ENCODE results near the gene C3orf49. TPM values are rescaled to one million over a fixed set of nuclear protein-coding genes. Genes with fewer than 3 reads are reported as not detected.

Gene C3orf49
- total RNA-seq, 4 donors from 2014 or later, result not detected

DNA sequence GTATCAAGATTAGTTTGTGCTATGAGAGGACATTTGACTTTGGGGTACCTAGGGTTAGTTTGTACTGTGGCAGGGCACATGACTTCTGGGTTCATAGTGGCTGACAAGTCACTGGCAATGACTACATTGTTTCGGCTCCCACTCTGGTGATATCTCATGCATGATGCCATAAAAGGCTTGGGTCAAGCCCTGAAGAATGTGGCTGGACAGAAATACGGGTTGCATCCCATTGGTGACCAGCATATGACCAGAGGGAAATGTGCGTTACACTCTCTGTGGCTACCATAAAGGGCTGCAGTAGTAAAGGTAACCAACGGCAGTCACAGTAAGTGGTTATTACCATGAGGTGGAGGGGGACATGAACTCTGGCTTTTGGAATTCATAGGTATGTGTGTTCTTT is 26.1 kb downstream of the C3orf49 start:
- no peak overlapping the region for H3K27ac ChIP-seq (replicated peaks in 1 of 4)
- no peak for DNase-seq (ENCODE audit: extremely low spot score)
- no peak overlapping the region for H3K4me3 ChIP-seq
- no peaks in the 10 kb centered on the region for H3K4me1 ChIP-seq
- no peaks in the 10 kb centered on the region for H3K27me3 ChIP-seq
- WGBS, result 94% methylated on average over 3 of the region's 4 CpGs
- H3K36me3 ChIP-seq, result no peaks in the 10 kb centered on the region
- intact Hi-C loops (cut with DNase I), result no loop called here
- TF ChIP-seq EP300 (IDR thresholded peaks at IDR 0.05) (no peak), POLR2A (IDR thresholded peaks at IDR 0.05; ENCODE audit: low read depth) (no peak), POLR2AphosphoS5 (IDR thresholded peaks at IDR 0.05) (no peak)
- TF ChIP-seq, protein P1, sequence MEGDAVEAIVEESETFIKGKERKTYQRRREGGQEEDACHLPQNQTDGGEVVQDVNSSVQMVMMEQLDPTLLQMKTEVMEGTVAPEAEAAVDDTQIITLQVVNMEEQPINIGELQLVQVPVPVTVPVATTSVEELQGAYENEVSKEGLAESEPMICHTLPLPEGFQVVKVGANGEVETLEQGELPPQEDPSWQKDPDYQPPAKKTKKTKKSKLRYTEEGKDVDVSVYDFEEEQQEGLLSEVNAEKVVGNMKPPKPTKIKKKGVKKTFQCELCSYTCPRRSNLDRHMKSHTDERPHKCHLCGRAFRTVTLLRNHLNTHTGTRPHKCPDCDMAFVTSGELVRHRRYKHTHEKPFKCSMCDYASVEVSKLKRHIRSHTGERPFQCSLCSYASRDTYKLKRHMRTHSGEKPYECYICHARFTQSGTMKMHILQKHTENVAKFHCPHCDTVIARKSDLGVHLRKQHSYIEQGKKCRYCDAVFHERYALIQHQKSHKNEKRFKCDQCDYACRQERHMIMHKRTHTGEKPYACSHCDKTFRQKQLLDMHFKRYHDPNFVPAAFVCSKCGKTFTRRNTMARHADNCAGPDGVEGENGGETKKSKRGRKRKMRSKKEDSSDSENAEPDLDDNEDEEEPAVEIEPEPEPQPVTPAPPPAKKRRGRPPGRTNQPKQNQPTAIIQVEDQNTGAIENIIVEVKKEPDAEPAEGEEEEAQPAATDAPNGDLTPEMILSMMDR (IDR thresholded peaks at IDR 0.05), result no peak
- H3K9me3 ChIP-seq, result no peaks in the 10 kb centered on the region

DNA sequence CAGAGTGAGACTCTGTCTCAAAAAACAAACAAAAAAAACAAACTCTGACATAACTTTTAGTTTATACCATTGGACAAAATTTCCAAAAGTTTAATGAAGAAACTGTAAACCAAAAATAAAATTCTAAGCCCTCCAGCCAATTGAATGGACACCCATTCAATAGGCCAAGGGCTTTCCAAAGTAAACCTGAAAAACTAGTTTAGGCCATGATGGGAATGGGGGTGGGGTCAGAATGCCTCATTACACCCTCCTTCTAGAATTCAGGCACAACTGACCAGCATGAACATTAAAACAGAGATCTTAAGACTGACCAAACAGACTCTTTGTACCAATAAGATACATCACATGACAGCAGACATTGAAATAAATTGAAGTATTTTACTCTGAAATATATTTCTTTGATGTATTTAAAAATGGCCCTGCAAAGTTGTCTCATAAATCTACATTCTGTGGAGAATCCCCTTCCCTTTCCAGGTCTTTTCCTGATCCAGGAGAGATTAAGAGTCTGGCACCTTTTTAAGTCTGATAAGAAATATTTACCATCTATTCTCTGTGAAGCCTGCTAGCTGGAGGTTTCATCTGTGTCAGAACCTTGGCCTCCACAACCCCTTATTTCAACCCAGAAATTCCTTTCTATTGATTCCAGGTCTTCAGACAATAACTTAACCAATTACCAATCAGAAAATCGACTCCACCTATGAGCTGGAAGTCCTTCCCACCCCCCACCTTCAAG is 28.8 kb downstream of the C3orf49 start:
- H3K27ac ChIP-seq (replicated peaks in 1 of 4), result no peak overlapping the region
- no peaks in the 10 kb centered on the region for H3K27me3 ChIP-seq
- H3K36me3 ChIP-seq, result no peaks in the 10 kb centered on the region
- no peaks in the 10 kb centered on the region for H3K4me1 ChIP-seq
- WGBS, result 77% methylated on average over 1 of the region's 1 CpG
- no peaks in the 10 kb centered on the region for H3K9me3 ChIP-seq
- no peak for DNase-seq (ENCODE audit: extremely low spot score)
- intact Hi-C loops (cut with DNase I), result no loop called here
- no peak overlapping the region for H3K4me3 ChIP-seq
- TF ChIP-seq, protein P1 (IDR thresholded peaks at IDR 0.05), result no peak
- no peak for TF ChIP-seq POLR2AphosphoS5 (IDR thresholded peaks at IDR 0.05)
- no peak for TF ChIP-seq POLR2A (IDR thresholded peaks at IDR 0.05; ENCODE audit: low read depth)
- no peak for TF ChIP-seq EP300 (IDR thresholded peaks at IDR 0.05)

DNA sequence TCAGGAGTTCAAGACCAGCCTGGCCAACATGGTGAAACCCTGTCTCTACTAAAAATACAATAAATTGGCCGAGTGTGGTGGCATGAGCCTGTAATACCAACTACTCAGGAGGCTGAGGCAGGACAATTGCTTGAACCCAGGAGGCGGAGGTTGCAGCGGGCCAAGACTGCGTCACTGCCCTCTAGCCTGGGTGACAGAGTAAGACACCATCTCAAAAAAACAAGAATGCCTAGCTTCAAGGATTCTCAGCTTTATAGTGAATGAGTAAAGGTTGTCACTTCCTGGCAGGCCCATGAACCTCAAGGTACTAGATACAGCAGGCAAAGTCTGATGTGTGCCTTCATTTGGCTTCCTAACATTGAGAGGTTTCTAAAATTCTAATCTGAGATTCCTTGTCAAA is 30.1 kb downstream of the C3orf49 start:
- no peaks in the 10 kb centered on the region for H3K36me3 ChIP-seq
- no peaks in the 10 kb centered on the region for H3K4me1 ChIP-seq
- H3K27ac ChIP-seq (replicated peaks in 1 of 4), result no peak overlapping the region
- no peaks in the 10 kb centered on the region for H3K27me3 ChIP-seq
- no peak overlapping the region for H3K4me3 ChIP-seq
- TF ChIP-seq POLR2AphosphoS5 (IDR thresholded peaks at IDR 0.05) (no peak), EP300 (IDR thresholded peaks at IDR 0.05) (no peak), POLR2A (IDR thresholded peaks at IDR 0.05; ENCODE audit: low read depth) (no peak)
- TF ChIP-seq, protein P1 (IDR thresholded peaks at IDR 0.05), result no peak
- H3K9me3 ChIP-seq, result no peaks in the 10 kb centered on the region
- WGBS, result 86% methylated on average over 1 of the region's 4 CpGs
- intact Hi-C loops (cut with DNase I), result no loop called here
- no peak for DNase-seq (ENCODE audit: extremely low spot score)

DNA sequence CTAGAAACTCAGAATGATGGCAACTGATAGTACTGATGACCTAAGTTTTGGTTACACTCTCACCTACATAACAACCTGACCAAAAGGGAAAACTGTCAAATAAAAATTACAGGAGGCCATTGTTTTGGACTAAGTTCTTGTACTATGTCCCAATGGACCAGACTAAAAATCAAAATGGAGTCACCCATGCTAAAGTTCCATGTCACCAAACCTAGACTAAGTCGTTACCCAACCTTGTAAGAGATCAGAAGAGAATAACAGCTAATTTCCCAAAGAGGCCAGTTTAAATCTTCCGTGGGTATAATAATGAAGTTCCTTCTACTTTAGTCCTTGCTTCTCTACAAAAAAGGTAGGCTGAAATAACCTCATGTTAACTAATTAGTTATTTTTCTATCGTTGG is 32.2 kb downstream of the C3orf49 start:
- DNase-seq (ENCODE audit: extremely low spot score), result no peak
- Histone ChIP-seq H3K27ac (replicated peaks in 1 of 4) (no peak overlapping the region), H3K36me3 (no peaks in the 10 kb centered on the region), H3K4me3 (no peak overlapping the region), H3K4me1 (peaks cover 0 to 6% (median 2%) of the 10 kb centered on the region in 4 donors), H3K9me3 (no peaks in the 10 kb centered on the region), H3K27me3 (no peaks in the 10 kb centered on the region)
- TF ChIP-seq EP300 (IDR thresholded peaks at IDR 0.05) (no peak), POLR2AphosphoS5 (IDR thresholded peaks at IDR 0.05) (no peak), POLR2A (IDR thresholded peaks at IDR 0.05; ENCODE audit: low read depth) (no peak)
- TF ChIP-seq, protein P1 (IDR thresholded peaks at IDR 0.05), result no peak
- 100% methylated on average over 3 of the region's 3 CpGs for WGBS
- intact Hi-C loops (cut with DNase I), result no loop called here

DNA sequence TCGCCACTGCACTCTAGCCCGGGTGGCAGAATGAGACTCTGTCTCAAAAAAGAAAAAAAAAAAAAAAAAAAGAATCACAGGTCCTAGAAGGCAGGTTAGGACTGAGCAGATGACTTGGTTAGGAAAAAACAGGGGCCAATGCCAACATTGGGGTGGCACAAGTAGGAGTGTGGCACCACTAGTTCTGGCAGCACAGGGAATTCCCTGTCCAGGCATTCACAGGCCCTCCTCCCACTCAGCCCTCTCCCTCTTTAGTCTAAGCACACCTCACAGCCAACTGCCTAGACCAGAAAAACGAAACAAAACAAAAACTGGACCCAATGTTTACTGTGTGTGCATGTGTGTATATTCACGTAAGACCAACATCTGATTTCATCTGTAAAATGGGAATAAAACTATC is 34.0 kb downstream of the C3orf49 start:
- WGBS, result 83% methylated on average over 4 of the region's 4 CpGs
- Histone ChIP-seq H3K4me1 (peaks cover 0 to 6% (median 2%) of the 10 kb centered on the region in 4 donors), H3K27me3 (no peaks in the 10 kb centered on the region), H3K9me3 (no peaks in the 10 kb centered on the region), H3K36me3 (no peaks in the 10 kb centered on the region), H3K4me3 (no peak overlapping the region), H3K27ac (replicated peaks in 1 of 4) (no peak overlapping the region)
- intact Hi-C loops (cut with DNase I), result no loop called here
- no peak for DNase-seq (ENCODE audit: extremely low spot score)
- TF ChIP-seq EP300 (IDR thresholded peaks at IDR 0.05) (no peak), POLR2AphosphoS5 (IDR thresholded peaks at IDR 0.05) (no peak), POLR2A (IDR thresholded peaks at IDR 0.05; ENCODE audit: low read depth) (no peak)
- TF ChIP-seq, protein P1 (IDR thresholded peaks at IDR 0.05), result no peak

Measured in esophagus muscularis mucosa (tissue), 4 donors.